G401.6 (cell line): Measurements from ENCODE around the gene OR52K1.
A peak's percentile ranks its signal among the peaks of the same experiment; 100 is the strongest.
"Not testable (repeated sequence)": the region's sequence is repeated elsewhere in the genome, so short reads cannot be mapped to it uniquely, and the experiment has no call there.

Source experiments
- FAIRE-seq: peaks from 2 replicates; lab custom pipeline; 2012; peaks lifted over from hg19 to GRCh38; lab: Jason Lieb, UNC

OR52K1 gene

GRCh38 chr11:4491878-4492606 lies 9.6 kb downstream of the OR52K1 start:
- FAIRE-seq, result no peak

GRCh38 chr11:4493480-4493818 lies 11.0 kb downstream of the OR52K1 start:
- FAIRE-seq, result no peak

GRCh38 chr11:4495487-4495886 lies 13.0 kb downstream of the OR52K1 start:
- no peak for FAIRE-seq

DNA sequence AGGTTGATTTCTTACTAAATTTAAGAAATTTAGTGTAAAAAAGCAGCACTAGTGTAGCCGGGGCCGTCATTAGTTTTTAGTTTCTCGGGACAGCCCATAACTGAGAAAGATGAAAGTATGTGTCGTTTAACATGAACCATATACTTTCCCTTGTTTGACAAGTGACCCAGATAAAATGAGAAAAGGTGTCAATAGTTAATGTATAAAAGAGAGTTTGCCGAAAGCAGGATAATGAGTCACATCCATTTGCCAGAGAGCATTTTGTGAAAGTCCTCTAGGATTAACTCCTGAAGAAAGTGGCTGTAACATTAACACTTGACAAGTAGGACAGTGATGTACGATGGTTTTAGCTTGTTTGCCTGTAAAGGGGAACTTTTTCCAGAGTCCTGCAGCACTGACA lies 13.5 kb downstream of the OR52K1 start:
- FAIRE-seq, result no peak

DNA sequence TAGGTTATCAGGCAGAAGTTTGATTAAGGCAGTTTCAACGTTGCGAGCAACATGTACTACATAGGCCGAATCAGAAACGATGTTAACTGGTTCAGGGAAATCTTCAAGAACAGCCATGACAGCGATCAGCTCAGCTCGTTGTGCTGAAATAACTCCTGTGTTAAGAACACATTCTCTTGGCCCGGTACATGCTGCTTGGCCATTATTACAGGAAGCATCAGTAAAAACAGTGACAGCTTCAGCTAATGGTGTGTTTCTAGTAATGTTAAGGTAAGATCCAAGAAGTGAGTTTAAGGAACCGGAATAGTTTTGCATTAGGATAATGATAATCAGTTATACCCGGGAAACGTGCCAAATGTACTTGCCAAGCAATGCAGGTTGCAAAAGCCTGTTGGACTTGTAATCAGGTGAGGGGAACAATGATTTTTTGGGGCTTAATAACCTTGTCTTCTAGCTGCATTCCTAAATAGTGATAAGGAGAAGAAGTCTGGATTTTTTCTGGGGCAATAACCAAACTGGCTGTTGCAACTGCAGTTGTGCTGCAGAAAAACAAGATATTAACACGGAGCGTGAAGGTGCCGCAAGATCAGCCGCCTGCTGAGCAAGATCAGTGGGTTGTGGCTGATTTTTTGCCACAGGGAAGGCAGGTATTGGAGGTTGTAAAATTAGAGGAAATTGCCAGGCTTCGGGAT lies 14.3 kb downstream of the OR52K1 start:
- FAIRE-seq, result no peak

DNA sequence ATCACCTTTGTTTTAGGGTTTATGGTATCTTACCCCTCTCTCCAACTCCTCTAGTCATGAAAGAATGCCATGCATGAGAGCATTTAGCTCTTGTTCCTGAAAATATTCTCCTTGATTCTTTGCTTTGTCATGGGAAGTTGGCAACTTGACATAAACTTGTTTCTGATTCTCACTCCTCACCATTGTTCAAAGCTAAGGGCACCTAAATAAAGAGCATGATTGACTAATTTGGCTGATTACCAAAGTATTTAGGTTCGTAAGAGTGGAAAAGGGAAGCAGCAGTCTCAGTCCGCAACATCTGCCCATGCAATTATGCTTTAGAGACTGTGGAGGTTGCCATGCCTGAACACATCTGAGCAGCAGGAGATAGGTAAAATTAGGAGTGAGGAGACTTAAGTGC lies 26.4 kb downstream of the OR52K1 start:
- FAIRE-seq, result no peak

GRCh38 chr11:4511282-4512245 lies 29.1 kb downstream of the OR52K1 start:
- FAIRE-seq, result no peak

- no peak for FAIRE-seq
These were observed 31.8 kb downstream of the OR52K1 start for GRCh38 chr11:4514196-4514595.

DNA sequence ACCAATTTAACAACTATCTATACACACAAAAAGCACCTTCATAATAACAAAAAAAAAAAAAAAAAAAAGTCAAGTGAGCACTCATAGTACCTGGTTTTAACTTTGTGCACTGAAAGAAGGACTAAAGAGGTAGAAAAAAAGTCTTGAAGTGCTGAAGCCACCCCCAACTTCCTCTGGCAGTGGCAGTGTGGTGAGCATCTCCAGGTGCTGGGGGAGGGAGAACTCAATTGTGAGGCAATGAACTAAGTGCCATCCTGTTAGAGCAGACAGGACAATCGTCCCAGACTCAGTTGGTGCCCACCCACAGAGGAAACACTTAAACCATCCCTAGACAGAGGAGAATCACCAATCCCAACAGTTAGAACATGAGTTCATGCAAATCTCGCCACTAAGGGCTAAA lies 39.9 kb downstream of the OR52K1 start:
- no peak for FAIRE-seq

- no peak for FAIRE-seq
These were observed 40.3 kb downstream of the OR52K1 start for GRCh38 chr11:4522752-4523151.

DNA sequence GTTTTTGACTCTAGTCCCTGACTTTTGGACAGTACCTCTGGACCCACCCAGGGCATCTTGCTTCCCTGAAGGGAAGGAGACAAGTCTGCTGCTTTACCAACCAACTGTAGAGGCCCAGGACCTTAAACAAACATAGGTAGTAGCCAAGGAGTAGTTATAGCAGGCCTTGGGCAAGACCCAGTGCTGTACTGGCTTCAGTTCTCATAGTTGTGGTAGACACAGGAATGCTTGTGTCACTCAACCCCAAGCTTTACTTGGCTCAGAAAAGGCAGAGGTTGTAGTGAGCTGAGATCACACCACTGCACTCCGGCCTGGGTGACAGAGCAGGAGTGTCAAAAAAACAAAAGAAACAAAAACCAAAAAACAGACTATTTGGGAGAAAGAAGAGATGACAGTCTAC lies 41.2 kb downstream of the OR52K1 start:
- FAIRE-seq, result no peak

DNA sequence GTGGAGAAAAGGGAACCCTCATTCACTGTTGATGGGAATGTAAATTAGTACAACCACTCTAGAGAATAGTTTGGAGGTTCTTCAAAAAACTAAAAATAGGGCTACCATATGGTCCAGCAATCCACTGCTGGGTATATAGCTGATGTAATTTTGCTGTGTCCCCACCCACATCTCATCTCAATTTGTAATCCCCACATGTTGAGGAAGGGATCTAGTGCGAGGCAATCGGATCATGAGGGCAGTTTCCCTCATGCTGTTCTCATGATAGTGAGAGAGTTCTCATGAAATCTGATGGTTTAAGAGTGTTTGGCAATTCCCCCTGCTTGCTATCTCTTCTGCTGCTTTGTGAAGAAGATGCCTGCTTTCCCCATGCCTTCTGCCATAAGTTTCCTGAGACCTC lies 45.5 kb downstream of the OR52K1 start:
- no peak for FAIRE-seq

- FAIRE-seq, result not testable (repeated sequence)
These were observed 49.2 kb downstream of the OR52K1 start for GRCh38 chr11:4531686-4532085.

GRCh38 chr11:4539603-4540219 lies 57.3 kb downstream of the OR52K1 start:
- peak; percentile 8 for FAIRE-seq

- no peak for FAIRE-seq
These were observed 58.6 kb downstream of the OR52K1 start for GRCh38 chr11:4541071-4541470.
